ENCODE measurements around the gene TCP11X2.
"Not testable (repeated sequence)": the region's sequence is repeated elsewhere in the genome, so short reads cannot be mapped to it uniquely, and the experiment has no call there.

The TCP11X2 gene

GRCh38 chrX:102471762-102472220, at the start of gene TCP11X2:
TCP11X2 (minus strand) TSS chrX:102471812.
- DNase-seq, result not testable (repeated sequence)

GRCh38 chrX:102517326-102517725, 45.7 kb upstream of the TCP11X2 start:
- DNase-seq, result peak; percentile 6

- DNase-seq, result peak; percentile 61
These were observed 44.6 kb upstream of the TCP11X2 start, which contains the start of gene TMSB15A for GRCh38 chrX:102515975-102516941. TMSB15A (minus strand) TSS chrX:102516739.

- DNase-seq, result no peak
These were observed 42.9 kb upstream of the TCP11X2 start for GRCh38 chrX:102514536-102514935.

GRCh38 chrX:102498732-102499131, 27.1 kb upstream of the TCP11X2 start:
- no peak for DNase-seq

GRCh38 chrX:102491766-102492165, 20.2 kb upstream of the TCP11X2 start:
- no peak for DNase-seq

- not testable (repeated sequence) for DNase-seq
These were observed 7.2 kb upstream of the TCP11X2 start for GRCh38 chrX:102478765-102479164.

GRCh38 chrX:102470215-102470614, 1.4 kb downstream of the TCP11X2 start:
- DNase-seq, result not testable (repeated sequence)

GRCh38 chrX:102458615-102459014, 13.0 kb downstream of the TCP11X2 start:
- not testable (repeated sequence) for DNase-seq

- DNase-seq, result not testable (repeated sequence)
These were observed 31.7 kb downstream of the TCP11X2 start, which contains the start of gene NXF2B for GRCh38 chrX:102439908-102440307. NXF2B (minus strand) TSS chrX:102440008; CDS start chrX:102380036, 59,972 bp downstream.

GRCh38 chrX:102414493-102414892, 57.1 kb downstream of the TCP11X2 start:
- not testable (repeated sequence) for DNase-seq

All from midbrain (tissue), 1 donor.